ENCODE data around the gene SERBP1.
"Not testable (repeated sequence)": the region's sequence is repeated elsewhere in the genome, so short reads cannot be mapped to it uniquely, and the experiment has no call there.

The SERBP1 gene

GRCh38 chr1:67441183-67441582, 11.0 kb upstream of the SERBP1 start:
- peak in 15 of 51 donors; percentile 2 to 43 (median 10) for DNase-seq

GRCh38 chr1:67440339-67440738, 10.1 kb upstream of the SERBP1 start:
- DNase-seq, result no peak

DNA sequence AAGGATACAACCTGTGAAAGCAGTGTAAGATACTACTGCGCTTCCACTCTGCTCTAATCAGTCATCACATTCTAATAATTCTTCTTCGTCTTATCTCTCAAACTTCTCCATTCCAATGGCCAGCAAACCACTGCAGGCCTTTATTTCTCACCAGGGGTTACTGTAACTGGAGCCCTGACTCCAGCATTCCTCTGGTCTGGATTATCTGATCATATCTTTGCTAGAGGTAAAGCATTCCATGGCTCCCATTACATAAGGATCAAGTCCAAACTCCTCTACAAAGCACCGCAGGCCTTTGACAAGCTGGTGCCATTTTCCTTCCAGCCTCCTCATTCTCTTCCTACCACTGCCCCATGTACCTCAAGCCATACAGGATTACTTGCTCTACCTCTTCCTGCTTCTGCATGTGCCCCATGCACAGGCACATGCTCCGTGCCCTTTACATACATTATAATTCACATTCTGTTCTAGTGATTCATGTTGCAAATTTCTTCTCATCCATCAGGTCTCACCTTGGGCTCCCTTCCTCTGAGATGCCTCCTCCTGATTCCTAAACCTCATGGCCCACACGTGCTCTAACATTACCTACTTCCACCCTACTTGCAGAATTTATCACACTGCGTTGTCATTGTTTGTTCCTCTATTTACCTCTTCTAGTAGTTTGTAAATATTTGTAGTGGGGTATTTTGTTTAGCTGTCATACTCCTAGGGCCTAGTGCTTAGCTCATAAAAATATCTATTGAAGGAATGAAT, 9.3 kb upstream of the SERBP1 start:
- DNase-seq, result no peak

DNA sequence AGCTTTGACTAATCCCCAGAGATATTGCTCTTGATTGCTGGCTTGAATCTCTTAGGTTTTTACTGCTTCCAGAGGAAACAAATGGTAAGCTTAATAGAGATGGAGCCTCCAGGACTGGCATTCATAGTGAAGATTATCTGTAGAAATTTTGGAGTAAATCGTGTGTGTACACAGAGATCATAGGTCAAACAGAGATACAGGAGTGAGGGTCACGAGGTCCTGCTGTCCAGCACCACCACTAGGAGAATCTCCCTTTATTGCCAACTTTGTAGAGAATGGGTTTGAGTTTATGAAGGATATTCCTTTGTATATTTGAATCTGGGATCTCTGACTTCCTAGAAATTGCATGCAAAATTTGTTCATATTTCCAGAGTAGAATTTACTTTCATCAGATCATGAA, 7.8 kb upstream of the SERBP1 start:
- DNase-seq, result no peak

GRCh38 chr1:67436511-67437055, 6.4 kb upstream of the SERBP1 start:
- no peak for DNase-seq

- DNase-seq, result no peak
These were observed 4.3 kb upstream of the SERBP1 start for GRCh38 chr1:67434491-67434890.

GRCh38 chr1:67433837-67434236, 3.6 kb upstream of the SERBP1 start:
- no peak for DNase-seq

DNA sequence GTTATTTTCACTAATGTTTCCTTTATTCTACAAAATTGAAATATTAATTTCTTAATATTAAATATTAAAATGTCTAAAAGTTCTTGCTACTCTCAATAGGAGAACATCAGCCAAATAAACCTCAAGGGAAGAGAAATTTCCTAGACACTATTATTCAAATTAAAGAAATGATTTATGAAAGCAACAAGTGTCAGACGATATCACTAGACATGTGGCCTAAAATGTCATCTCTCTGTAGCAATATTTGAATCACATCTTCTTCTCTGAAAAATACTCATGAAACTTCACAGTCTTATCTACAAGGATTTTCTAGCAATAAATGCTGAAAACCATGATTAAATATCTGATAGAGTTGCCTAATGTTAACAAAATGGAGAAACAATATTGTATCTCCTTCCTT, 2.5 kb upstream of the SERBP1 start:
- no peak for DNase-seq

GRCh38 chr1:67431869-67432578, 1.8 kb upstream of the SERBP1 start:
- DNase-seq, result no peak

GRCh38 chr1:67431156-67431765, 1.1 kb upstream of the SERBP1 start:
- no peak for DNase-seq

- peak in 30 of 51 donors; percentile 7 to 79 (median 35) for DNase-seq
These were observed 459 bp downstream of the SERBP1 start for GRCh38 chr1:67429528-67430357.

GRCh38 chr1:67429011-67429527, 1.1 kb downstream of the SERBP1 start:
- peak in 8 of 51 donors; percentile 5 to 65 (median 20) for DNase-seq

DNA sequence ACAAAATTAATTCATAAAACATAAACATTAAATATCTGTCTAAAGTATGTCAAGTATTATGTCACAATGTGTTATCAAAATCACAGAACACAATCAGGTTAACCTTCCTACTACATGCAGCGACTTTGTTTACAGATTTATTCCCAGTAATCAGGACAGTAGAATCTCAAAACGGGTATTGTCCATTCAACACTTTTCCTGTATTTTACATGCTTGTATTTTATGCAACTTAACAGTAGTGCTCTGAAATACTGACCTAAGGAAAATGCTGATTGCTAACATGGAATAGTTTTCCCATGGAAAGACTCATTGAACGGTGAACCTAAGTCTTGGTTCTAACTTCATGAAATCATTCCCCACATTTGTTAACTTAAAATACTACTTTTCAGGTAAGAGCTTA, 2.3 kb downstream of the SERBP1 start:
- no peak for DNase-seq

DNA sequence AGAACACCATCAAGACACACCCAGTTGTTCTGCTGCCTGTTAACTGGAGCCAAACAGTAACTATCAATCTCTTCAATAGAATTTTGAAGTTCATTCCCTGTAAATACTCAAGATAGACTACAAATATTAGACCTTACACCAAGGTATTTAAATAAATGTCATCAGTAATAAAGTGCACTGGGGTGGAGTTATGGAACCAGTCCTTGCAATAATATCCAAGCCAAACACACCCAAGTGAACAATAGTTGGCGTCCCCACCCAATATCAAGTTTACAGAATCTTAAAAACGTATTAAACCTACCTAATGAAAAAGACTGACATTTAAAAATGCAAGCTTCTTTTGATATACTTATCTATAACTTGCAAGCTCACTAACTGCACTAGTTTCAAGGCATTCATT, 2.7 kb downstream of the SERBP1 start:
- DNase-seq, result no peak

DNA sequence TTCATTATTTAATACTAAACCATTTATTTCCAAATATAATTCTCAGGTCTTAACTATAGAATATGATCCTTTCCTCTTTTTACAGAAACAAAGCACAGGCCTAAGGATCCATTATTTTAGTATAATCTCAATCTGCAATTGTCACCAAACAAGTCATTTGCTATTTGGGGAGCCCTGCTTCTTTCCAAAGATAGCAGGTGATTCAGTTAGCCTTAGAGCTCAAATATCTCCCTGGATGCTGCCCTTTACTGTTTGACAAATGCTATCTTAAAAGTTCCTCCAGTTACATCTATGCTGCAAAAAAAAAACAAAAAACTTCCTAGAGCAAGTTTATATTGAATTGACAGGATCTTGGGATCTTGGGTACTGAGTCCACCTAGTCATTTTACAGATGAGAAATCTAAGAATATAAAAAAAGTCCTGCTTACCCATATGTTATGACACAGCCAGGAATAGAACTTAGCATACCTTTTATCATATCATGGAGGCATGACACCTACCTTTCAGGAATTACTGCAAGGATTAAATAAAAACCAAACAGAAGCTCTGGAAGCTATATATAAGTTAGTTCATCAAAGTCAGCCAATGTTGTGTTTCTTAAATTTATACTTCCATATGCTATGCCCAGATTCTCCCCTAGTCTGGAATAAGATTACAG, 9.2 kb downstream of the SERBP1 start:
- DNase-seq, result no peak

DNA sequence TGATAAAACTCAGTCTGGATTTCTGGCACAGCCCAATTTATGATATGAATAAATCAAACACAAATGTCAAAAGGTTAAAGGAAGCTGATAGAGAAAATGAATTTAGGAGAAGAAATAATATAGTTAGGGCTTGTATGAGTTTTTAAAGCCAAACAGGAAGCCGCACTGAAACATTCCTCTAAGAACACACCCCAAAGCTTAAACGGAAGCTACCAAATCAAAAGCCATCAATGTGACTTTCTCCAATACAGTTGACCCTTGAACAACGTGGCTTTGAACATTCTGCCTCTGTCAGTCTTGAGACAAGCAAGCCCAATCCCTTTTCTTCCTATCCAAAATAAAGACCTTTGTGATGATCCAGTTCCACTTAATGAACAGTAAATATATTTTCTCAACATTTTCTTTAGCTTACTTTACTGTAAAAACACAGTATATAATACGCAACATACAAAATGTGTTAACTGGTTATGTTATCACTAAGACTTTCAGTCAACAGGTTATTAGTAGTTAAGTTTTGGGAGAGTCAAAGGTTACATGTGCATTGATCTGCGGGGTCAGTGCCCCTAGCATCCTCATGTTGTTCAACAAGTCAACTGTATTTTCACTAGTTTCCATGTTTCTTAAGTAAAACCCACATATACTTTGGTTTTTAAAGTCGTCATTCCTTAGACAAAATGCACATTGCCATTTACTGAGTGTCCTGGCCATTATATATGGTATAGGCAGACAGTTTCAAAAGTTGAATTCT, 11.2 kb downstream of the SERBP1 start:
- DNase-seq, result no peak

DNA sequence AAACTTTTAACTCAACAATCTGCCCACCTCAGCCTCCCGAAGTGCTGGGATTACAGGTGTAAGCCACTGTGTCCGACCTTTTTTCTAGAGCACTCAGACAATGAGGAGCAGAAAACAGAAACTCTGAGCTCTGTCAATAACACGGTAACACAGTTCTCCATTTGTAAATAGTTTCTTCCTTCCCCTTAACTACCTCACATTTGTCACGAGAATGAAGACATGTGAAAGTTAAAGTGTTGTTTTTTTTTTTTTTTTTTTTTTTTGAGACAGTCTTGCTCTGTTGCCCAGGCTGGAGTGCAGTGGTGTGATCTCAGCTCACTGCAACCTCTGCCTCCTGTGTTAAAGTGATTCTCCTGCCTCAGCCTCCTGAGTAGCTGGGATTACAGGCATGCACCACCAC, 12.5 kb downstream of the SERBP1 start:
- not testable (repeated sequence) for DNase-seq

GRCh38 chr1:67415041-67415440, 15.2 kb downstream of the SERBP1 start:
- DNase-seq, result no peak

DNA sequence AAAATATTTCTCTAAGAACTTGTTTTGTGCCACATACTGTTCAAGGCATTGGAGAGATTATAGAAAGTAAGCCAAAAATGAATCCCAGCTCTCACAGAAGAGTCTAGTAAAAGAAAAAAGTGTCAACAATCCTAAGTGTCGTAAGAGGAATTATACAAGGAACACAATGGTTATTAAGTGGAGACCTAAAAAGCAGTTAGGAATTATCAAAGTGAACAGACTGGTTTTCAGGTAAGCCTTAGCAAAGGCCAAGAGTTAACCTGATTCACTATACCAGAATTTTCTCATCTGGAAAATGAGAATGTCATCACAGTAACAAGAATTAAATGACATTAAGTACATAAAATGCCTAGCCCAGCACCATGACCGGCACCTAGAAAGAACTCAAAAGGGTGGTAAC, 15.6 kb downstream of the SERBP1 start:
- DNase-seq, result no peak

- not testable (repeated sequence) for DNase-seq
These were observed 17.1 kb downstream of the SERBP1 start for GRCh38 chr1:67413101-67413500.

Data from hypothalamus (tissue), 51 donors.